ENCODE results near the gene KCTD15. TPM values are rescaled to one million over a fixed set of nuclear protein-coding genes. Genes with fewer than 3 reads are reported as not detected.

Gene KCTD15
- total RNA-seq, 2 experiments from 2014 or later, result 21.3 to 29.2 TPM

GRCh38 chr19:33777753-33778088 is 18.9 kb upstream of the KCTD15 start:
- Histone ChIP-seq H3K36me3 (ENCODE audit: insufficient read depth, low read length) (no peaks in the 10 kb centered on the region), H2AFZ (ENCODE audit: low read length) (no peak overlapping the region), H3K9me3 (ENCODE audit: low read length) (no peaks in the 10 kb centered on the region), H3K27ac (ENCODE audit: low read depth, low read length, poor library complexity, severe bottlenecking) (no peak overlapping the region), H3K4me2 (ENCODE audit: low read length) (no peak overlapping the region), H3K9me2 (ENCODE audit: insufficient read depth, low read length) (no peaks in the 10 kb centered on the region), H3K4me1 (ENCODE audit: insufficient read depth, low read length, poor library complexity, severe bottlenecking) (no peaks in the 10 kb centered on the region), H3K79me2 (ENCODE audit: insufficient read depth, low read depth, low read length) (no peaks in the 10 kb centered on the region), H3K4me3 (ENCODE audit: low read depth, low read length, poor library complexity, severe bottlenecking) (no peak overlapping the region), H4K20me1 (ENCODE audit: insufficient read depth, low read length) (no peaks in the 10 kb centered on the region)
- ChIA-PET POLR2A (no interaction called here), CTCF (ENCODE audit: unreplicated experiment) (interaction anchor here (0.6 to 1.3 kb wide), 4 partner anchors 10 to 356 kb away, joined by 3 to 4 read pairs (median 4); no protein-coding TSS in a partner anchor)
- no peak for DNase-seq (ENCODE audit: low spot score)
- intact Hi-C loops (cut with micrococcal nuclease; ENCODE audit: unreplicated experiment), result loop anchor here (1.0 to 10.0 kb wide), 3 partner anchors 221 to 543 kb away; no protein-coding TSS in a partner anchor
- BruUV-seq (replicated peaks), result no TSS peak
- TF ChIP-seq EZH2phosphoT487 (IDR thresholded peaks at IDR 0.05; ENCODE audit: borderline replicate concordance, low read depth, low read length) (no peak), CTCF (conservative IDR thresholded peaks at IDR 0.05; ENCODE audit: low read length) (no peak)

GRCh38 chr19:33778089-33778791 is 18.4 kb upstream of the KCTD15 start:
- Histone ChIP-seq H2AFZ (ENCODE audit: low read length) (no peak overlapping the region), H4K20me1 (ENCODE audit: insufficient read depth, low read length) (no peaks in the 10 kb centered on the region), H3K36me3 (ENCODE audit: insufficient read depth, low read length) (no peaks in the 10 kb centered on the region), H3K4me3 (ENCODE audit: low read depth, low read length, poor library complexity, severe bottlenecking) (no peak overlapping the region), H3K4me1 (ENCODE audit: insufficient read depth, low read length, poor library complexity, severe bottlenecking) (no peaks in the 10 kb centered on the region), H3K9me3 (ENCODE audit: low read length) (no peaks in the 10 kb centered on the region), H3K9me2 (ENCODE audit: insufficient read depth, low read length) (no peaks in the 10 kb centered on the region), H3K27ac (ENCODE audit: low read depth, low read length, poor library complexity, severe bottlenecking) (no peak overlapping the region), H3K4me2 (ENCODE audit: low read length) (no peak overlapping the region), H3K79me2 (ENCODE audit: insufficient read depth, low read depth, low read length) (no peaks in the 10 kb centered on the region)
- ChIA-PET POLR2A (no interaction called here), CTCF (ENCODE audit: unreplicated experiment) (interaction anchor here (0.8 to 1.3 kb wide), 3 partner anchors 10 to 319 kb away, joined by 3 to 4 read pairs (median 4); no protein-coding TSS in a partner anchor)
- peak; percentile 82 for DNase-seq (ENCODE audit: low spot score)
- intact Hi-C loops (cut with micrococcal nuclease; ENCODE audit: unreplicated experiment), result loop anchor here (1.0 to 10.0 kb wide), 3 partner anchors 220 to 543 kb away; no protein-coding TSS in a partner anchor
- no TSS peak for BruUV-seq (replicated peaks)
- TF ChIP-seq CTCF (conservative IDR thresholded peaks at IDR 0.05; ENCODE audit: low read length) (peak; percentile 99), EZH2phosphoT487 (IDR thresholded peaks at IDR 0.05; ENCODE audit: borderline replicate concordance, low read depth, low read length) (no peak)

- ChIA-PET CTCF (ENCODE audit: unreplicated experiment) (no interaction called here), POLR2A (no interaction called here)
- intact Hi-C loops (cut with micrococcal nuclease; ENCODE audit: unreplicated experiment), result loop anchor here (10.0 kb wide), 1 partner anchor 545 kb away; no protein-coding TSS in a partner anchor
- no peak overlapping the region for H3K4me3 ChIP-seq (ENCODE audit: low read depth, low read length, poor library complexity, severe bottlenecking)
- no peaks in the 10 kb centered on the region for H3K36me3 ChIP-seq (ENCODE audit: insufficient read depth, low read length)
- H3K79me2 ChIP-seq (ENCODE audit: insufficient read depth, low read depth, low read length), result no peaks in the 10 kb centered on the region
- no peak for DNase-seq (ENCODE audit: low spot score)
- no peak overlapping the region for H3K4me2 ChIP-seq (ENCODE audit: low read length)
- H3K9me3 ChIP-seq (ENCODE audit: low read length), result no peaks in the 10 kb centered on the region
- no peak overlapping the region for H2AFZ ChIP-seq (ENCODE audit: low read length)
- TF ChIP-seq EZH2phosphoT487 (IDR thresholded peaks at IDR 0.05; ENCODE audit: borderline replicate concordance, low read depth, low read length), result no peak
- no peak for TF ChIP-seq CTCF (conservative IDR thresholded peaks at IDR 0.05; ENCODE audit: low read length)
- H3K9me2 ChIP-seq (ENCODE audit: insufficient read depth, low read length), result no peaks in the 10 kb centered on the region
- H3K4me1 ChIP-seq (ENCODE audit: insufficient read depth, low read length, poor library complexity, severe bottlenecking), result no peaks in the 10 kb centered on the region
- H3K27ac ChIP-seq (ENCODE audit: low read depth, low read length, poor library complexity, severe bottlenecking), result no peak overlapping the region
- H4K20me1 ChIP-seq (ENCODE audit: insufficient read depth, low read length), result no peaks in the 10 kb centered on the region
- no TSS peak for BruUV-seq (replicated peaks)
Observed at GRCh38 chr19:33779849-33780248, 16.8 kb upstream of the KCTD15 start.
